ENCODE results near the gene TMEM183A. TPM values are rescaled to one million over a fixed set of nuclear protein-coding genes. Genes with fewer than 3 reads are reported as not detected.
"Not testable (repeated sequence)": the region's sequence is repeated elsewhere in the genome, so short reads cannot be mapped to it uniquely, and the experiment has no call there.

TMEM183A gene
- total and polyA plus RNA-seq, 10 of the 15 experiments (the other 5 are each of a cell fraction or from before 2014, with no cell fraction given): 12.3 to 103 (median 66.3) TPM

- ATAC-seq; intact Hi-C loops (cut with micrococcal nuclease; ENCODE audit: unreplicated experiment); CTCF ChIA-PET; H3K9me3 ChIP-seq (replicated peaks; ENCODE audit: control insufficient read depth, insufficient read depth, low read length); H4K20me1 ChIP-seq (ENCODE audit: control insufficient read depth, insufficient read depth); H3K27me3 ChIP-seq (replicated peaks in 1 of 2; ENCODE audit: control insufficient read depth in 2 of 2, insufficient read depth in 2 of 2, low read length in 1 of 2); BruUV-seq (replicated peaks); H3K79me2 ChIP-seq (ENCODE audit: control insufficient read depth, insufficient read depth, low read length); SMC1A ChIA-PET (ENCODE audit: uncharacterized antibody, unreplicated experiment); H3K4me1 ChIP-seq (ENCODE audit: control insufficient read depth, insufficient read depth, low read length); H3K36me3 ChIP-seq (ENCODE audit: control insufficient read depth in 2 of 2, insufficient read depth in 2 of 2, low read length in 1 of 2); H2AFZ ChIP-seq (ENCODE audit: control insufficient read depth, low read depth, low read length); in situ Hi-C loops (cut with MboI); FAIRE-seq; DNase-seq (ENCODE audit: low read depth, low spot score); H3K9ac ChIP-seq (ENCODE audit: control insufficient read depth, insufficient read depth, low read length); H3K27ac ChIP-seq (ENCODE audit: control insufficient read depth, insufficient read depth); H3K4me2 ChIP-seq (ENCODE audit: control insufficient read depth, insufficient read depth); H3K4me3 ChIP-seq: not testable (repeated sequence)
- WGBS (ENCODE audit: insufficient coverage, insufficient replicate concordance, low lambda C conversion rate, missing lambda C conversion rate): 51% methylated on average over 5 of the region's 9 CpGs
- ChIA-PET POLR2A (interaction anchor here (0.7 kb wide), 1 partner anchor 325 kb away, joined by 5 read pairs; no protein-coding TSS in a partner anchor), RAD21 (ENCODE audit: unreplicated experiment) (interaction anchor here (1.0 kb wide), 1 partner anchor 53 kb away, joined by 4 read pairs; no protein-coding TSS in a partner anchor)
Observed at GRCh38 chr1:202986120-202986519, 21.1 kb upstream of the TMEM183A start.

DNA sequence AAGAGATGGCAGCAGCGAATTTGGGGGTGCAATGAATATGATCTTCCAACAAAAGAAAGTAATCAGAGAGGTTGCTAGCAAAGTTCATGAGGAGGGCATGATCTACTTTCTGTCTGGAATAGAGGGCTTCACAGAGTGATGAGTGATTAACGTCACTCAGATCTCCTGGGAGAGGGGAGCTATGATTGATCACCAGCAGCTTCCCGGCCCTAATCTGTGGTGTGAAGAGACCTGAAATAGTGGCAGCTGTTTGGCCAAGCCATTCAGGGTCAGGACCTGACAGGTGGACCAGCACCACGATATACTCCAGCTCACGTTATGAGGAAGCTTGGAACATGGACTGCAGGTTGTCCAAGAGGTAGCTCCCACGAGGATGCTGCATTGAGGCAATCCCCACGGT lies 19.9 kb upstream of the TMEM183A start:
- WGBS (ENCODE audit: insufficient coverage, insufficient replicate concordance, low lambda C conversion rate, missing lambda C conversion rate): 2% methylated on average over 7 of the region's 7 CpGs
- H3K4me1 ChIP-seq (ENCODE audit: control insufficient read depth, insufficient read depth, low read length): no peaks in the 10 kb centered on the region
- POLR2A ChIA-PET: no interaction called here
- H3K4me3 ChIP-seq: no peak overlapping the region
- no peaks in the 10 kb centered on the region for H3K36me3 ChIP-seq (ENCODE audit: control insufficient read depth in 2 of 2, insufficient read depth in 2 of 2, low read length in 1 of 2)
- RAD21 ChIA-PET (ENCODE audit: unreplicated experiment): no interaction called here
- CTCF ChIA-PET: interaction anchor here (1.1 kb wide), 1 partner anchor 12 kb away, joined by 3 read pairs; no protein-coding TSS in a partner anchor
- H3K79me2 ChIP-seq (ENCODE audit: control insufficient read depth, insufficient read depth, low read length): no peaks in the 10 kb centered on the region
- H3K4me2 ChIP-seq (ENCODE audit: control insufficient read depth, insufficient read depth): no peak overlapping the region
- BruUV-seq (replicated peaks): no TSS peak
- no peak for ATAC-seq
- intact Hi-C loops (cut with micrococcal nuclease; ENCODE audit: unreplicated experiment) (no loop called here), in situ Hi-C loops (cut with MboI) (no loop called here)
- no peaks in the 10 kb centered on the region for H4K20me1 ChIP-seq (ENCODE audit: control insufficient read depth, insufficient read depth)
- TF ChIP-seq POLR2AphosphoS5 (IDR thresholded peaks at IDR 0.05; ENCODE audit: low read length) (no peak), BHLHE40 (IDR thresholded peaks at IDR 0.05; ENCODE audit: borderline replicate concordance in 1 of 2, low read depth in 2 of 2, low read length in 1 of 2) (no peak), ZNF217 (IDR thresholded peaks at IDR 0.05) (no peak), FOS (IDR thresholded peaks at IDR 0.05; ENCODE audit: borderline replicate concordance, extremely low read depth, insufficient read length) (no peak)
- H2AFZ ChIP-seq (ENCODE audit: control insufficient read depth, low read depth, low read length): no peak overlapping the region
- no peak for FAIRE-seq
- H3K27me3 ChIP-seq (replicated peaks in 1 of 2; ENCODE audit: control insufficient read depth in 2 of 2, insufficient read depth in 2 of 2, low read length in 1 of 2): no peaks in the 10 kb centered on the region; a peak in 1 of 4 replicates
- H3K9ac ChIP-seq (ENCODE audit: control insufficient read depth, insufficient read depth, low read length): no peak overlapping the region
- DNase-seq (ENCODE audit: low read depth, low spot score): no peak
- no peak overlapping the region for H3K27ac ChIP-seq (ENCODE audit: control insufficient read depth, insufficient read depth)
- no peaks in the 10 kb centered on the region for H3K9me3 ChIP-seq (replicated peaks; ENCODE audit: control insufficient read depth, insufficient read depth, low read length)
- SMC1A ChIA-PET (ENCODE audit: uncharacterized antibody, unreplicated experiment): no interaction called here

Measured in GM12878 (cell line).